GM18499 (cell line): ENCODE measurements around the gene SPC25.
"Not testable (repeated sequence)": the region's sequence is repeated elsewhere in the genome, so short reads cannot be mapped to it uniquely, and the experiment has no call there.

Experiments
- ATAC-seq: cut with Tn5 transposase; IDR thresholded peaks from one replicate; pipeline ENCODE4 v1.9.1; 2021; ENCODE audit warnings: moderate number of reproducible peaks; ENCODE audit not compliant: insufficient read depth, unreplicated experiment

The SPC25 gene, protein sequence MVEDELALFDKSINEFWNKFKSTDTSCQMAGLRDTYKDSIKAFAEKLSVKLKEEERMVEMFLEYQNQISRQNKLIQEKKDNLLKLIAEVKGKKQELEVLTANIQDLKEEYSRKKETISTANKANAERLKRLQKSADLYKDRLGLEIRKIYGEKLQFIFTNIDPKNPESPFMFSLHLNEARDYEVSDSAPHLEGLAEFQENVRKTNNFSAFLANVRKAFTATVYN

DNA sequence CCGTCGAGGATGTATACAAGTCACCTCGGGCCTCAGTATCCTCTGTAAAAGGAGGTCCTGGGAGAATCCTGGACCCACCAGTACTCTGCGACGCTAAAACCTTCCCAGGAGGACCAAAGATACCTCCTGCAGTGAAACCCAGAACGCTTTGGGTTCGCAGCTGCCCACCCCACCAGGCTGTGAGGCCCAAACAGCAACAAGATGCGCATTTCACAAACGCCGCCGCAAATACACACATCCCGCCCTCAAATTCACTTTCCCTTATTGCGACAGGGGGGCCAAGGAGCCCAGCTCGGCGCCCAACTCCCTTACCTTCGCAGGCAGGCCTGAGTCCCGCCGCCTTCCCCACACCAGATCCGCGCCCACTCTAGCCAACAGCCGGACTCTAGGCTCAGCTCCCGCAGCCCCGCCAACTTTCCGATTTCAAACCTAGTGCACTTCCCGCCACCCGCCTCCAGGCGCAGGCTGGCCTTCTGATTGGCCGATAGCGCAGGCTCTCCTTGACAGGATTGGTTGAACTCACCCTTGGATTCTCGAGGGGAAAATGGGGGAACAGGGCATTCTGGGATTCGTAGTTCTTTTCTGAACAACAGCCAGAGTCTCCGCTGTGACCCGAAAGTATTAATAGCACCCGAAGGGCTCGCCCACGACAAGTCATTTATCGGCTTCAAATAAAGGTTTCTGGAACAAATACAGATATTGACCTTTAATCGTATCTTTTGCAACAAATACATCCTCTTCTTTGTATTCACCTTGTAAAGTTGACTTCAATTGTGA lies at the start of gene SPC25:
Gene SPC25, minus strand, starts transcription at position 425 of the 777 bp plus-strand sequence. CDS start 911 bp downstream, outside the sequence.
- ATAC-seq, result peak; percentile 99

DNA sequence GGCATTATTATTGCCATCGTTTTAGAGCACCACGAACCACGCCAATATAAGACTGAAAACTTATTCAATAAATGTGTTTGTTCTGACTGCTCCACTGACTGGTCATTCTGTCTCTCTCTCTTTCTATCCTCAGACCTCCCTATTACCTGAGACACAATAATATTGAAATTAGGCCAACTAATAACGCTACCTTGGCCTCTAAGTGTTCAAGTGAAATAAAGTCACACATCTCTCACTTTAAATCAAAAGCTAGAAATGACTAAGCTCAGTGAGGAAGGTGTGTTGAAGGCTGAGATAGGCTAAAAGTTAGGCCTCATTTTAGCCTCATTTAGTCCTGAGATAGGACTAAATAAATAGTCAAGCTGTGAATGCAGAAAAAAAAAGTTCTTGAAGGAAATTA lies 49.7 kb upstream of the SPC25 start:
- peak; percentile 78 for ATAC-seq

DNA sequence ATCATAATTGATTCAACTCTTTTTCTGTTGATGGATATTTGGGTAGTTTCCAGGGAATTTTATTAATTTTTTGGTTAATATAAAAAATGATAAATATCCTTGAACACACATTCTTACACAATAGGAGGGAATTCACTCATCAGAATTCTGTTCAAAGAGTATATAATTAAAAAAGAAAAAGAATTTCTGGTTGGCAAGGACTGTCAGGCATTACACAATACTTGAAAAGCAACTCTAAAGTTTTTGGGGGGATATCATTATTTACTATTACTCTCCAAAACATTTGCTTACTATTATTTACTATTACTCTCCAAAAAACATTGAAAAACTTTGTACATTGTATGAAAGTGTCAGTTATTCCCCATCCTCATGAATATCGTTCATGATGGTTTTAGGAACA lies 48.8 kb upstream of the SPC25 start:
- no peak for ATAC-seq

DNA sequence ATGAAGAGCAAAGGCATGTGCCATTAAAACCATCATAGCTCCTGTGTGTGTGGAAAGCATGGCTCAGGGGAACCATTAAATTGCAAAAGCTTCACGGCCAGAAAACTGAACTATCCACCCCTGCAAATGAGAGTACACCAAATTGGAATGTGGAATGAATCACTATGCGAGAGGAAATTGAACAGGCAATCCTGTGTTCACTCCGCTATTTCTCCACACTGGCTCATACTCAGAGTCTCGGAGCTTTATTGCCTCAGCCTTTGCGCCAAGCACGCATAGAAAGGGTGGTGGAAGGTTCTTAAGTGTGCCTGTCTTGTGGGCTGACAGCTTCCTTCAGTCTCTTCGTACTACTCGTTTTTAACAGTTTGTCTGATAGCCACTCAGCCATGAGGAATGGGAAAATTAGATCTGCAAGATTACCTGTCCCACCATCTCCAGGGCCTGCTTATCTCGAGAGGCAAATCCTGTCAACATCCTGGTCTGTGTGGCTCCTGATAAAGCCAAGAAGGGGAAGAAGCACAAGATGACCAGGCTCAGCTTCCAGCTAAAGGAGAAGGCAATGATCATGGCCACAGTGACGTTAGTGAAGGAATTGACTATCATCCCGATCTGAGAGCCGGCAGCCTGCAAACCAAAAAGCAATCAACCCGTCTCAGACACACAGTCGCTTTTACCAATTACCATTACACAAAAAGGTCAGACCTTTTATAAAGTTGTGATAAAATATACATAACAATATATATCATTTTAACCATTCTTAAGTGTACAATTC lies 45.8 kb upstream of the SPC25 start:
- no peak for ATAC-seq

DNA sequence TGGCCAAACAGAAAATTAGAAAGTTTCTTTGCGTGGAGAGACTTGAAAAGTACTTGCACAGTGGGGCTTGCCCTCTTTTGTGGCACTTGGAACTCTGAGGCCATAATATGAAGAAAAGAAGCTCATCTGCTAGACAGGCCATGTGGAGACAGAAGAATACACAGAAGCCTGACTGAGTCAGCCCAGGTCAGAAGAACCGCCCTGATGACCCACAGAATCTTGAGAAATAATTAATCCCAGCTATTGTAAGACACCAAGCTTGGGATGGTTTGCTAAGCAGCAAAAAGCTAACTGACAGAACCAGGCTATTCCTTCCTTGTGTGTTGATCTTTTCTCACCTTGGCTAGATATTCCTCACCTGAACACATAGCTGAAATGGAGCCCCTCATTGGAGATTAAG lies 44.6 kb upstream of the SPC25 start:
- no peak for ATAC-seq

DNA sequence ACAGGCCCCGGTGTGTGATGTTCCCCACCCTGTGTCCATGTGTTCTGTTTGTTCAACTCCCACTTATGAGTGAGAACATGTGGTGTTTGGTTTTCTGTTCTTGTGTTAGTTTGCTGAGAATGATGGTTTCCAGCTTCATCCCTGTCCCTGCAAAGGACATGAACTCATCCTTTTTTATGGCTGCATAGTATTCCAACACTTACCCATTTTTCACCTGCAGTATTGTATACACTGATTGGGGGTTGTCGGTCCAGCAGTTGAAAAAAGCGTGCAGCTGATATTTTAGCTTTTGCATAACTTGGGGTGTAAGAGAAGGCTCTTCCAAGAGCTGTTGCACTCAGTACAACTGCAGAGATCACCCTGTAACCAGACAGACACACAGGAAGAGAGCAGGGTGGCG lies 41.9 kb upstream of the SPC25 start:
- not testable (repeated sequence) for ATAC-seq

DNA sequence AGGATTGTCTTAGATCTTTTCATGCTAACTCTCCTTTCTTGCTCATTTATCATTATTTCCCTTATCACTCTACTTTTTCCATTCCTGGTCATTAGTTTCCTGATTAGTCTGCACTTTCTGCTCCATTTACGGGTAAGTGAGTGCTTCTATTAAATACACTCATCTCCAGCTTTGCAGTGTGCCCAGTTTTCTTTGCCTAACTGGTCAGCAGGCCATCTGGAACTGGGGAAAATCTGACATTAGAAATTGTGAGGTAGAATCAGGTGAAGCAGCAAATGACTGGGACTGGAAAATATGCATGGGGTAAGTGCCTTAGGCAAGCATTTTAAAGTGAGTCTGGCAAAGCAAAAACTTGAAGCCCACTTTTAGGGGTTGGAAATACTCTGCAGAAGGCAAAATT lies 40.0 kb upstream of the SPC25 start:
- ATAC-seq, result no peak

DNA sequence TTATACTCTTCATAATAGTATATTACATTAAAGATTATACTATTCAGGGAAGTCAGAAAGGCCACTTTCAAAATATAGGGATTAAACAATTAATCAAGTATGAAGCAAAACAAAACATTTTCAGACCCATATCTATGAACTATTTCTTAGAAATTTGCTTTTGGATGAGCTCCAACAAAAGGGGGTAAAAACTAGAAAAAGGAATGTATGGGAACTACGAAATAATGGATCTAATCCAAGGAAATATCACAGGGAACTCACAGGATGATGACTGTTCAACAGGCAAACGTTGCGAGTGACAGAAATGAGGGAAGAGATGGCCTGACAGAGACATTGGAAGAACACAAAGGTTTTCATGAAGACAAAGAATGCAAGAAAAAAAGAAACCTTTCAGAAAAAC lies 38.8 kb upstream of the SPC25 start:
- ATAC-seq, result no peak

DNA sequence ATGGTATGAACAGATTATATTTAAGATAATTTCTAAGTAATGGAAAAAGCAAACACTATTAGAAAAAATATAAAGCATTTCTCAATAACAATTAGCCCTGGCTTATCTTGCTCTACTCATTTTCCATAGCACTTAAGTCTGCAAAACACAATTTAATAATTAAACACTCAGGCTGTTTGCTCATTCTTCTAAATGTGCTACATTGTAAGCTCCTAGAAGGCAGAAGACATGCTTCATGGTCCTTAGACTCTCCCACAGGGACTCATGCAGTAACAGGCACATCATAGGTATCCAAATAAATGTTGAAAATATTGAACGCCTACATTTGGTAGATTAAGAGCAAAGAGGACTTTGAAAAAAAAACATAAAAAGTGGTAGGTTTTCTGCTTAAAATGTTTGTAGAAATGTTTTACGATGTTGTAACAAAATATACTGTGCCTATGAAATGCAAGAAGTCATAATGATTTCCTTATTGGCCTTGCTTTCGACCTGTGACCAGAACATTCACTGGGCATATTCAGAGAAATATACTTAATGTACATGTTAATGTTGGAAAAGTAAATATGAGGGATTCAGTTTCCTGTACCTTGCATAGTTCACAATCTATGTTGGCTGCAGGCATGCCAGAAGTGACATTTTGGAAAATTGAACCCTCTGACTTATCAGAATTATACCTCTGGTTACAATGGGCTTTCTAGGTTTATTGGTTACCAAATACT lies 38.0 kb upstream of the SPC25 start:
- no peak for ATAC-seq

DNA sequence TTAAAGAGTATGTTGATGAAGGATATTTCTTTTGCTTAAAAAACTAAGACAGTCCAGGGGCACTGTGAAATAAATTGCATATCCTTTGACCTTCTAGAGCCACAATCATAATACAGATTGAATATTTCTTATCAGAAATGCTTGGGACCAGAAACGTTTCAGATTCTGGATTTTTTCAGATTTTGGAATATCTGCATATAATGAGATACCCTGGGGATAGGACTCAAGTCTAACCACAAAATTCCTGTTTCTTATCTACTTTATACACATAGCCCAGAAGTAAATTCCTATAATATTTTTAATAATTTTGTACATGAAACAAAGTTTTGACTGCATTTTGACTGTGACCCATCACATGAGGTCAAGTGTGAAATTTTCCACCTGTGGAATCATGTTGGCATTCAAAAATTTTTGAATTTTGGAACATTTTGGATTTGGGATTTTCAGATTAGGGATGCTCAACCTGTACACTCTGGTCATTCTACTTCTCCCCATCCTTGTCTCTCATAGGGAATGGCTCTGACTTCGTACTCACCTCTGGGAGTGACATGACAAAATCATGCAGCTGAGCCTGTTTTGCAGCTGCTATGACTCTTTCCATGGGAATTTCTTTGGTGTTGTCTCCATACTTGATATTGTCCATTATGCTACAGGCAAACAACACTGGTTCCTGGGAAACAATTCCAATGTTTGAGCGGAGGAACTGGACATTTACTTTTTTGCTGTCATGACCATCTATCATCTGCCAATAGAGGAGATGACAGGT lies 36.6 kb upstream of the SPC25 start:
- ATAC-seq, result no peak

DNA sequence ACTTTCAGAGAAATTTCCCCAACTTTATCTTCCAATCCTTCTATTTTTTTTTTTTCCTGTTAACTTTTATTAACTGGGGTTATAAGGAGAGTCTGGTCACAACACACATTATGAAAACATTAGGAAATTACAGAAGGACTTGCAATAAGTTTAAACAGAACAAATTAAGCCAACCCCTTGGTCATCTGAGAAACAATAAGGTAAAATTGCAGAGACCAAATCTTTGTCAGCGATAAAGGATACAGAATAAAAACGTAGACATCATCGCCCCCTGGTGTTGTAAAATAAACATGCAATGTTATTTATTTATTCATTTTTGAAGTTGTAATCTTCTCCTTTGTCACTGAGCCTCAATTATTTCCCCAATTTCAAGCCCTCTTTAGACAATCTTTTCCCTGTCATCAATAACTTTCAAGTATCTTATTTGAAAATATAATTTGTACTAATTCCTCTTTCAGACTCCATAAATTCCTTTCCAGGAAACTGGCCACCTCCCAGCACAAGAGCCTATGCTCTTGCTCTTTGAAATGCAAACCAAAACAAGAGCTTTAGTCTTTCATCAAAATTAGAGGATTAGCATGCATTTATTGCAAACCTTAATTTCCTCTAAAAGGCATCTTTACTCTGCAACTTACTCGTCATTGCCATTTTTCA lies 30.4 kb upstream of the SPC25 start:
- ATAC-seq, result no peak

DNA sequence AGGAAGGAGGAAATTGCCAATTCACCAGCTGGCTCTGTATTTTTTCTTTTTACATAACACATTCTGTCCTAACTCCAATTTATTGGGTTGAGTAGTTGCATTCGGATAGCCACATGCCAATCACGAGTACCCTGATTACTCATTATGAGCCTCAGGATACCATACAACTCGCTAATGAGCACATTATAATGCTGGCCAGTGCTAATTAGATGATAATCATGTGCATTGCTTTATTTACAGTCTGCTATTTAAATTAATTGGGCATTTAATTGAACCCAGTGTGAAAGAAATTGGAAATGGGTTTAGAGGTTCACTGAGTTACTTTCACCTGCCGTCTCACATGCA lies 26.1 kb upstream of the SPC25 start:
- no peak for ATAC-seq

DNA sequence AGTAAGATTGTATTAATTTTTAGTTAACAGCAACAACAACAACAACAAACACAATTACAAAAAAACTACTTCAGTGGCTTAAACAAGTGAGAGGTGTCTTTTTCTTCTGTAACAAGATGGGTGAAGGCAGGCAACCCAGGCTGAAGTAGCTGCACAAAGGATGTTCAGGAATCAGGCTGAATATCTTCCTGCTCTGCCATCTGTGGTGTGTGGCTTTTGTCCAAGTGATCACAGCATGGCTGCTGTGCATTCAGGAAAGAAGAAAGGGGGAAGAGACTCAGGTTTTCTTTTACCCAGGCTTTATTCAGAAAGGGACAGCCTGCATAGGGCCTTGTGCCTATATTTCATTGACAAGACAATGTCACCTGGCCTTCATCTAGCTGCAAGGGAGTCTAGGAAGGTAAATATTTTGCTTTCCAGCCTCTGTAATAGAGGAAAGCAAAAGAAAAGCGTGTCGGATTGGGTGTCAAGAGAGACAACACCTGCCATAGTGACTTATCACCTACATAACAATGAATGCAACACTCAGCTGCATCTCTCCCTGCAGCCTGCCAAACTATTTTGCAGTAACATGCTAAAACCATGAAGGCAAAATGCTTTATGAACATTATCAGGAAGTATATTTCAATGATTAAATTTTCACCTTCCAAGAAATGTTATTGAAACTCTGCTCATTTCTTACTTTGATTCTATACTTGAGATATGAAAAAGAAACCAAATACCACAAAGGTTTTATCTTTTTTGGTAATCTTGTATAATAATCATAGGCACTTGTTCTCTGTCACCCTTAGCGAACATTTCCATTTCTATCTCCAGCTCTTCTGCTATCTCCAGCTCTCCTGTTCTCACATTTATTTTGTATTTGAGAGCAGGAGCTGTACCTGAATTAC lies 25.5 kb upstream of the SPC25 start:
- ATAC-seq, result no peak

DNA sequence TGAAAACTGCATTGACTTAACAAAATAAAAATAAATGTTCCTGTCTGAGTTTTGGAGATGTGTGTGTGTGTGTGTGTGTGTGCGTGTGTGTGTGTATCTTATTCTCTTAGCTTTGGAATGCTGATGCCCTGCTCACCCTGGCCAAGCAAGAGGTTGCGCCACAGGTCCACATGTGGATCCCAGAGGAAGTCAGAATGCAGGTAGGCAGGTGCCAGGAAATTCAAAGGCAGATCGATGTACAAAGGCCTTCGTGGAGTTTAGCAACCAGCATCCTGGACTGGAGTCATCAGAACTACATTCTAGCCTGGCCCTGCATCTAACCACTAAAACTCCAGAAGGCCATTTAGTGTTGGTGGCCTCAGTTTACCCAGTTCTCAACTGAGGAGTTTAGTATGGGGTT lies 23.3 kb upstream of the SPC25 start:
- no peak for ATAC-seq

DNA sequence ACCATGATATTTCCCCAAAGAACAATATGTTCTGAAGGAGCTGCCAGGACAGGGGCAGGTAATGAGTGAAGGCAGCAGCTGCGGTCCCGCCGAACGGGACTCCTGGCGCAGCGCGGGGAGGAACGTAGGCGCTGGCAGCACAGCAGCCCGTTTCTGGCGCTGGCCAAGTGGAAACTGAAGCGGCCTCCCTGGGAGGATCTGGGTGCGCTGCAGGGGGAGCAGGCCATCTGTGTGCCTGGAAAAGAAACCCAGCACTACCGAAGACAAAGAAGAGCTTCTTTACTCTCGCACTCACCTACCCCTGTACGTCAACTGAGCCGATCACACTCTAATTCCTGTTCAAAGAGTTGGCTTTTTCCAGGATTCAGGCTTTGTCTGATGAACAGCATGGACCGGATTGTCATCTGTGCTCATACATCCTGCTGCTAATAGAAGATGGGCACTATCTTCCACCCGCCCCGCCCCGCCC lies 22.7 kb upstream of the SPC25 start:
- ATAC-seq, result no peak

DNA sequence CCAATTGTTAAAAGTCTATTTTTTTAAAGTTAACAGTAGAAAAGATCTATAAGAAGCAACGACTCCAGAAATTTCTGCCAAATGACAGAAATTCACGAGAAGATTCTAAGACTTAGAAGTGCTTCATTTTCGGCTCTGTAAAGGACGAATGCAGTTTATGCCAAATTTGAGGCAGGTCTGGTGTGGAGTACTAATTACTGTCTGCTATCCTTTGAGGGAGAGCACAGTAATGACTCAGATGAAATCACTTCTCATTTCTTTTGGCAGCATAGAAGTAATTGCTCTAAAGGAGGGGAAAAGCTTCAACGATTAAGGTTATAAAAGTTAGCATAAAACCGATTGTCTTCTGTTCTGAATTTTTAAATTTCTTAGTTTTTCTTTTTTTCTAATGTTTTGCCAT lies 22.2 kb upstream of the SPC25 start:
- ATAC-seq, result no peak

DNA sequence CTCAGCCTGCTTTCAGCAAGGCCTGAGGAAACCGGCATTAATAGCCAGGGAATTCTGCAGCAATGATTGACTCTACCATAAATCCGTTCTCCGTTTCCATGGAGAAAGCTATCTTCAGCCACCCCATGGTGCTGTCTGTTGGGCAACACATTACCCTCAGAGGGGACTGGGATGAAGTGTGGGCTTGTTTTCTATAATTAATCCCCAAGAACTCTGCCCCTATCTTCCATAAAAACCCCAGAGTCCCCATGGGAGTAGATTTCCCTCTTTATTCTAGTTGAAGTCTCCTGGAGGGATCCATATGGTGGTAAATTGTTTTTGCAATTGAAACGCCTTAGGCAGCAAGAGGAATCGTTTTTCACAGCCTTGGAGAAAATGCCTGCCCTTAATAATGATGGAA lies 20.1 kb upstream of the SPC25 start:
- ATAC-seq, result no peak

DNA sequence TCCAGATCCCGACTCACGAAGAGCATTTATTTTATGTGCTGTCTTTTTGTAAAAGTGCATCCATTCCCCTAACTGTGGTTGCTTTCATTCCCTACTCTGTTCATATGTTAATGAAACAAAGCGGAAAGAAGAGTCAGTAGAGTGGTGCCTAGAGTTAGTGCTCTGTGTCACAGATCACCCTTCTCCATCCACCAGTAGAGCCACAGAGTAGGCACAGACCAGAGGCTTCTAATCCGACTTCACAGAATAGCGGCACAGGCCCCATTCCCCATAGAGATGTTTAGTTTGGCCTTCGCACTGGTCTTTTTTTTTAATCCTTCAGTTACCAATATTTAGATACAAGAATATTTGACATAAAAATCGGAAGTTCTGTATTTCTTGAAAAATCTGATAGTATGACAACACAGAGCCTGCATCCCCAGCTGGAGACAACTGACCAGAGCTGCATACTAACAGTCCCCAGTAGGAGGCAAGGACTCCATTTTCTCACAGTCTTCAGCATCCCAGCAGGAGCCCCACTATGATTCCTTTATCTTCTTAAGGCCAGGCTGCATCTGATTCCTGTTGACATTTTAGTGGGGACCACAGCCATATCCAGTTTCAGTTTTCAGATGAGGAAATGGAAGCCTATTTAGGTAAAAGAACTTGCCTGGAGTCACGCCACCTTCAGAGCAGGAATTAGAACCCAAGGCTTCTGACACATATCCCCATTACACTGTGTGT lies 17.9 kb upstream of the SPC25 start:
- ATAC-seq, result no peak
